Osteocyte (in vitro differentiated cells): Measurements from ENCODE around the gene EXOSC1. TPM values are rescaled to one million over a fixed set of nuclear protein-coding genes. Genes with fewer than 3 reads are reported as not detected.
"Not testable (repeated sequence)": the region's sequence is repeated elsewhere in the genome, so short reads cannot be mapped to it uniquely, and the experiment has no call there.

Experiments used
- DNase-seq: peaks from one replicate; pipeline ENCODE4 v3.0.0; 2021; ENCODE audit warnings: mixed read lengths; ENCODE audit not compliant: unreplicated experiment; ENCODE audit errors: extremely low spot score
- H3K27ac Mint-ChIP-seq: one replicate; pipeline ENCODE4 v1.8.0; 2021; ENCODE audit warnings: mild to moderate bottlenecking, mixed read lengths; ENCODE audit not compliant: unreplicated experiment
- H3K27me3 Mint-ChIP-seq: one replicate; pipeline ENCODE4 v1.8.0; 2021; ENCODE audit warnings: mixed read lengths; ENCODE audit not compliant: unreplicated experiment
- H3K36me3 Mint-ChIP-seq: one replicate; pipeline ENCODE4 v1.8.0; 2021; ENCODE audit warnings: mixed read lengths; ENCODE audit not compliant: unreplicated experiment
- H3K4me1 Mint-ChIP-seq: one replicate; pipeline ENCODE4 v1.8.0; 2021; ENCODE audit warnings: mixed read lengths; ENCODE audit not compliant: unreplicated experiment
- H3K4me3 Mint-ChIP-seq: one replicate; pipeline ENCODE4 v1.8.0; 2021; ENCODE audit warnings: mild to moderate bottlenecking, moderate library complexity, mixed read lengths; ENCODE audit not compliant: unreplicated experiment
- H3K9me3 Mint-ChIP-seq: one replicate; pipeline ENCODE4 v1.8.0; 2021; ENCODE audit warnings: mixed read lengths; ENCODE audit not compliant: unreplicated experiment
- total RNA-seq: library from RNA; stranded (reverse); gene quantifications from 2 replicates; pipeline ENCODE4 v1.2.1, GENCODE V29; 2021
- TF ChIP-seq, protein P1 (sequence below): fragments of 200-600 bp; sonication (generic); IDR thresholded peaks from 2 replicates; pipeline ENCODE4 v1.5.0; 2021; ENCODE audit warnings: antibody characterized with exemption, mild to moderate bottlenecking, moderate library complexity

Gene EXOSC1
- total RNA-seq, 1 donor from 2014 or later: 31.9 TPM

GRCh38 chr10:97412891-97413304 is 32.9 kb downstream of the EXOSC1 start:
- Mint-ChIP-seq H3K4me3 (no peak overlapping the region), H3K27me3 (no peaks in the 10 kb centered on the region), H3K36me3 (no peaks in the 10 kb centered on the region), H3K27ac (no peak overlapping the region), H3K9me3 (no peaks in the 10 kb centered on the region), H3K4me1 (peaks cover 3% of the 10 kb centered on the region)
- DNase-seq: no peak
- TF ChIP-seq, protein P1, sequence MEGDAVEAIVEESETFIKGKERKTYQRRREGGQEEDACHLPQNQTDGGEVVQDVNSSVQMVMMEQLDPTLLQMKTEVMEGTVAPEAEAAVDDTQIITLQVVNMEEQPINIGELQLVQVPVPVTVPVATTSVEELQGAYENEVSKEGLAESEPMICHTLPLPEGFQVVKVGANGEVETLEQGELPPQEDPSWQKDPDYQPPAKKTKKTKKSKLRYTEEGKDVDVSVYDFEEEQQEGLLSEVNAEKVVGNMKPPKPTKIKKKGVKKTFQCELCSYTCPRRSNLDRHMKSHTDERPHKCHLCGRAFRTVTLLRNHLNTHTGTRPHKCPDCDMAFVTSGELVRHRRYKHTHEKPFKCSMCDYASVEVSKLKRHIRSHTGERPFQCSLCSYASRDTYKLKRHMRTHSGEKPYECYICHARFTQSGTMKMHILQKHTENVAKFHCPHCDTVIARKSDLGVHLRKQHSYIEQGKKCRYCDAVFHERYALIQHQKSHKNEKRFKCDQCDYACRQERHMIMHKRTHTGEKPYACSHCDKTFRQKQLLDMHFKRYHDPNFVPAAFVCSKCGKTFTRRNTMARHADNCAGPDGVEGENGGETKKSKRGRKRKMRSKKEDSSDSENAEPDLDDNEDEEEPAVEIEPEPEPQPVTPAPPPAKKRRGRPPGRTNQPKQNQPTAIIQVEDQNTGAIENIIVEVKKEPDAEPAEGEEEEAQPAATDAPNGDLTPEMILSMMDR: no peak

- TF ChIP-seq, protein P1: no peak
- H3K9me3 Mint-ChIP-seq: no peaks in the 10 kb centered on the region
- no peak overlapping the region for H3K27ac Mint-ChIP-seq
- peaks cover 5% of the 10 kb centered on the region for H3K4me1 Mint-ChIP-seq
- no peak overlapping the region for H3K4me3 Mint-ChIP-seq
- H3K27me3 Mint-ChIP-seq: no peaks in the 10 kb centered on the region
- H3K36me3 Mint-ChIP-seq: no peaks in the 10 kb centered on the region
- no peak for DNase-seq
These were observed 34.4 kb downstream of the EXOSC1 start for GRCh38 chr10:97411406-97411805.

DNA sequence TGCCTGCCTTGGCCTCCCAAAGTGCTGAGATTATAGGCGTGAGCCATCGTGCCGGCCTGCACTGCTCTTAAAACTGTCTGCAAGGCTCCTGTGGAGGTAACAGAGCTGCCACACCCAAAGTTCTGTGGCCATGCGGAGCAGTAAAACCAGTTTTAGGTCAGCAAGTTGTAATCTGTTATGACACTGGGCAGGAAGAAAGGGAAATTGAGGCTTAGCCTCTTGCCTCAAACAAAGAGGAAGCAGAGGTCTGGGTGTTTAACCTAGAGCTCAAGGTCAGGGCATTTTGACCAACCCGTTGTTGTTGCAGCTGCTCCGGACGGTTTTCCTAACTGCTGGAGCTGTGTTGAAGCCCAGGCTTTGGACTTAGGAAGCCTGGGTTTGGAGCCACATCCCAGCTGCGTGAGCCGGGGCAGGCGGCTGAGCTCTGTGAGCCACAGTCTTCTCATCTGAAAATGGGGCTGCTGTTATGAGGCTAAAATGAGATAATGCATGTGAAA is 37.3 kb downstream of the EXOSC1 start:
- Mint-ChIP-seq H3K9me3 (no peaks in the 10 kb centered on the region), H3K4me3 (no peak overlapping the region), H3K27ac (no peak overlapping the region), H3K4me1 (peaks cover 2% of the 10 kb centered on the region), H3K36me3 (no peaks in the 10 kb centered on the region), H3K27me3 (no peaks in the 10 kb centered on the region)
- no peak for DNase-seq
- TF ChIP-seq, protein P1: no peak

GRCh38 chr10:97407952-97408248 is 37.9 kb downstream of the EXOSC1 start:
- Mint-ChIP-seq H3K4me3 (no peak overlapping the region), H3K27ac (no peak overlapping the region), H3K4me1 (peaks cover 2% of the 10 kb centered on the region), H3K36me3 (no peaks in the 10 kb centered on the region), H3K9me3 (no peaks in the 10 kb centered on the region), H3K27me3 (no peaks in the 10 kb centered on the region)
- TF ChIP-seq, protein P1: no peak
- no peak for DNase-seq

GRCh38 chr10:97407211-97407951 is 38.4 kb downstream of the EXOSC1 start:
- Mint-ChIP-seq H3K4me1 (peaks cover 2% of the 10 kb centered on the region), H3K4me3 (no peak overlapping the region), H3K9me3 (no peaks in the 10 kb centered on the region), H3K36me3 (no peaks in the 10 kb centered on the region), H3K27ac (no peak overlapping the region), H3K27me3 (no peaks in the 10 kb centered on the region)
- no peak for DNase-seq
- TF ChIP-seq, protein P1: peak; percentile 88

DNA sequence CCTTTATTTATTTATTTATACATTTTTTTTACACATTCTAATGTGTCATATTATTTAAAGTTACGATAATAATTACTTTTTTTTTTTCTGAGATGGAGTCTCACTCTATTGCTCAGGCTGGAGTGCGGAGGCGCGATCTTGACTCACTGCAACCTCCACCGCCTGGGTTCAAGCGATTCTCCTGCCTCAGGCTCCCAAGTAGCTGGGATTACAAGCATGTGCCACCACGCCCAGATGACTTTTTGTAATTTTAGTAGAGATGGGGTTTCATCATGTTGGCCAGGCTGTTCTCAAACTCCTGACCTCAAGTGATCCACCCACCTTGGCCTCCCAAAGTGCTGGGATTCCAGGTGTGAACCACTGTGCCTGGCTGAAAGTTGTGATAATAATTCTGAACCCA is 39.3 kb downstream of the EXOSC1 start:
- DNase-seq, H3K4me1 Mint-ChIP-seq, H3K27ac Mint-ChIP-seq, H3K36me3 Mint-ChIP-seq, H3K4me3 Mint-ChIP-seq, H3K9me3 Mint-ChIP-seq, H3K27me3 Mint-ChIP-seq: not testable (repeated sequence)
